ENCODE results near the gene ZNF70.

ZNF70 gene

GRCh38 chr22:23779083-23779482 is 28.2 kb upstream of the ZNF70 start:
- no peak for DNase-seq (ENCODE audit: low spot score)

GRCh38 chr22:23778577-23778900 is 27.6 kb upstream of the ZNF70 start:
- DNase-seq (ENCODE audit: low spot score), result no peak

DNA sequence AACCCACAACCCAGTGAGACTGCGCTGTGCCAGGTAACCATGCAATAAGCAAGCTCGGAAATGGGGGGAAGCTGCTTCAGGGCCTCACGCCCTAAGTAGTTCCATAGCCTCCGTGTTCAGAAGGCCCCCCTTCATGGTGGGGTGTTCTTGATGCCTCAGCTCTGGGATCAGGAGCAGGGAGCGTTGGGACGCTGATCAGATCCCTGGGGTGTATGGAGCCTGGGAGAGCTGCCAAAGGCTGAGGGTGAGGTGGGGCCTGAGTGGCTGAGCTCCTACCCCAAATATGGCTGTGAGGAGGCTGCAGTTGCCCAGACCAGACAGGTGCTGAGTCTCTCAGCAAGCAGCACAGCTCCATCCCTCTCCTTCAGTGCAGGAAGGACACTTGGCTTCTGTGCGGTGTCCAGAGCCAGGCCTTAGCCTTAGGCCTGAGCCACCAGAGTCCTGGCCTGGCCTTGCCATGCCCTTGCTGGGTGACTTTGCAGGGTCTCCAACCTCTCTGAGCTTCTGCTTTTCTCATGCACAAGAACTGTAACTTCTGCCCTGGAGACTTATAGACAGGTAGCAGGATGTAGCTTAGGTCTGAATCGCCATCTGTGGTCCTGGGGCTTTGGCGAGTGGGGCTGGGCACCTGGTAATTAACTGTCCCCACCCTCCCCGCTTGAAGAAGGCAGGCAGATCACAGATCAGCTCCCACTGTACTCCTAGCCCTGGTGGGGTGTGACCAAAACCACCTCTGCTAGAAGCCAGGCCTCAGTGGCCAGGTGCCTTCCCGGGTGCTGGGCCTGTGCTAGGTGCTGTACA is 27.1 kb upstream of the ZNF70 start:
- DNase-seq (ENCODE audit: low spot score), result no peak

DNA sequence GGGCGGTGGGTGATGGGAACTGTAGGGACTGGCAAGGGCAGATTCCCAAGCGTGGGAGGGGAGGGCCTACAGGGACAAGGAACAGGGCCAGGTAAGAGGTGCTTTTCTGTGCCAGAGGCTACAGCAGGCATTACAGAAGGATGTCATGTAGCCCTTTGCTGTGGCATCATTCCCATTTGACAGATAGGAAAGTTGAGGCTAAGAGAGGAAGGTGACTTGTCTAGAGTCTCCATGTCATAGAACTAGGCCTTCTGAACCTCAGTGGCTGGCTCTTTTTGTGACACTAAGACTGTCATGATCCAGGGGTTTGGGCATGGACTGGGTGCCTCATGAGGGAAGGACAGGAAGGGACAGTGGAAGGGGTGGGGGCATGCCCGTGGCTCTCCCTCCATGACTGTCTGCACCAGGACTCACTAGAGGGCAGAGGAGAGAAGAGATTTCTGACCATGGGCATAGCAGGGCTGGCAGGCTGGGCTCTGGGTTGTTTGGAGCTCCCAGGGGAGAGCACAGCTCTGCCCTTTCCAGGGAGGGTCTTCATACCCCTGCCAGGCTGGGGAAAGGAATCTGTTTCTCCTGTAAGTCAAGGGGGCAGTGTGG is 25.0 kb upstream of the ZNF70 start:
- DNase-seq (ENCODE audit: low spot score), result no peak

- no peak for DNase-seq (ENCODE audit: low spot score)
These were observed 24.1 kb upstream of the ZNF70 start for GRCh38 chr22:23774922-23775436.

DNA sequence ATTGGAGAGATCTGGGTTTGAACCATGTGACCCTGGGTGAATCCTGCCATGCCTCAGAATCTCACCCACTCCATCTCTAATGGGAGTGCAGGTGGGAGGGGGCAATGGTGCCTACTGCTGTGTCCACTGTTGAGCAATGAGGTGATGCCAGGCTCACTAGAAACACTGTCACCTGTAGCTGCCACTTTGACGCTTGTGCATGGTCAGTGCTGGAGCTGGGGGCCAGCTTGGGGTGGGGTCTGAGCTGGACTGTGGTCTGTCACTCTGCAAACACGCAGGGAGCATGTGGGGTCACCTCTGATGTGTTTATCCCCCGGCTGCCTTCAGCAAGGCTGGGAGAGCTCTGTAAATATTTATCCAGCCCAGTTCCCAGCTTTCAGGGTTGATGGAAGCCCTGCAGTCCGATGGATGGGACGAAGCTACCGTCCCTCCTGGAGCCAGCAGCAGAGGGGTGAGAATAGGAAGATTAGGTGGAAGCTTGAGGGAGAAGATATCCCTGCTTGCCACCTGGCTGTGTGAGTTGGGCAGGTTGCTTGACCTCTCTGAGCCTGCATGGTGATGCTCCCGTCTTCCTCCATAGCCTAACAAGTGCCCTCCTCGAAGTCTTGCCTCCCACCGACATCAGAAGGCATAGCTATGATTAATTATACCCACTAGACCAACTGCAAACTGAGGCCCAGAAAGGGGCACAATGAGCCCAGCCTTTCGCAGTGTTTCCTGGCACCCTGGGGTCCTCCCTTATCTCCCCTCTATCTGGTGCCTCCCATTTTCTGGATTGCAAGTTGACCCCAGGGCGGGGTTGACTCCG is 23.4 kb upstream of the ZNF70 start:
- no peak for DNase-seq (ENCODE audit: low spot score)

DNA sequence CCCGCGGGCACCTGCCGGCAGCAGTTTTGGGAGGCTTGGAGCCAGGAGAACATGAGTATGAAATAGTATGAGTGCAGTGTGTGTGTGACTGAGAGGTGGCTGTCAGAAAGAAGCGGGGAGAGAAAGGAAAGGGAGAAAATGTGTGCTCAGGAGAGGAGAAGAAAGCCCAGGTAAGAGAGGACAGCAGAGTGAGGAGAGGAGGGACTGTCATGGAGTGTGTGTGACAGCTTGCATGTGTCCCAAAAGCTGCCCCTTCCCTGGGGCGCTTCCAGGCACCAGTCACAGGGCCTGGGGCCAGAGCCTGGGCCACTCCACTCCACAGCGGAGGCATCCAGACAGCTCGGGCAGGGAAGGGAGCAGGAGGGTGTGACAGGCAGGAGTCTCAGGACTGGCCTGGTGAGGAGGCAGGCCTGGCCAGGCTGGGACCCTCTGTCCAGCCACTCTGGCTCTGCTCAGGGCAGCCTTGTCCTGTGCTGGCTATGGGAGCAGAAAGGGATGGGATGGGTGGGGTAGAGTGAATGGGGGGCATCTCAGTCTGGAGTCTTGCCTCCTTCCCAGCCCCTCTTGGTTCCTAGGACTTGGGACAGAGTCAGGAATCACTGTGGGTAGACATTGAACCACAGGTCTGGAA is 22.7 kb upstream of the ZNF70 start:
- DNase-seq (ENCODE audit: low spot score), result peak; percentile 42

- DNase-seq (ENCODE audit: low spot score), result no peak
These were observed 21.9 kb upstream of the ZNF70 start, which contains the start of gene MMP11 for GRCh38 chr22:23772649-23773473. TSS of gene MMP11 (plus strand) at chr22:23772849. CDS start at chr22:23772871, 22 bp downstream.

DNA sequence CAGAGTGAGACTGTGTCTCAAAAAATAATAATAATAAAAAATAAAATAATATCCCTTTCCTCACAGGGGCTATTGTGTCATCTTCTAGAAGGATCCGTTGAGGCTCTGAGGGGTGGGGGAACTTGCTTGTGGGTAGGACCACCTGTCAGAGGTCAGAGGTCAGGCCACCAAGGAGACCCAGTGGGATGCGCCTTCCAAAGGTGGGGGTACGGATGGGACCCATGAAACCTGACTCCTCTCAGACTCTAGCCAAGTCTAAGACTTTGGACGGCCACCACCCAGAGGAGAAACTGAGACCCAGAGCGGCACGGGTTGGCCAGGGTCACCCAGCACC is 21.4 kb upstream of the ZNF70 start:
- DNase-seq (ENCODE audit: low spot score), result no peak

DNA sequence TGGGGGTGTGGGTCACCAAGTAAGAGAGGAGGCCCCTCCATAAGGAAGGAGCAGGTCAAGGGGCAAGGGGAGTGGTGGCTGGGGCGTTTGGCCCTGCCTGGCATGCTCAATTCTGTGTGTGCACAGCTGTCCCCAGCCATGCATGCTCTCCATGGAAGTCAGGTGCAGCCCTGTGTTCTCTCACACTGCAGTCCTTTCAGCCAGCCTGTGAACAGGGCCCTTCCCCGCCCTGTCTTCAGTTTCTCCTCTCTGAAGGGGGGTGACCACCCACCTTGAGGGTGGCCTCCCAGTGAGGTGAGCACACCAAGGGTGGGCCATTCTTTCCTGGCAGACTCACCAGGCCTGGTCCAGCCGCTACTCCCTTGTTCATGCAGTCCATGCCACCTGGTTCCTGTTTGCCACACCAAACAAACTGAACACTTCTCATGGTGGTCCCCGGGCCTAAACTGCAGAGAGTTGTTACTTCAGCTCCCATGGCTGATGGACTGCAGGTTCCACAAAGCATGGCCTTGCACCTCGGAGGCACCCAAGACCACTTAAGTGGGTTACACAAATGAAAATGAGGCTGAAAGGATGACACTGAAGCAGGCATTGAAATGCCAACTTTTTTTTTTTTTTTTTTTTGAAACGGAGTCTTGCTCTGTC is 18.5 kb upstream of the ZNF70 start:
- DNase-seq (ENCODE audit: low spot score), result no peak

GRCh38 chr22:23767673-23768548 is 17.0 kb upstream of the ZNF70 start, which contains the start of gene CHCHD10:
TSS of gene CHCHD10 (minus strand) at chr22:23767972. CDS start at chr22:23767874, 98 bp downstream.
- DNase-seq (ENCODE audit: low spot score), result peak; percentile 78

- no peak for DNase-seq (ENCODE audit: low spot score)
These were observed 16.4 kb upstream of the ZNF70 start for GRCh38 chr22:23767303-23767672.

DNA sequence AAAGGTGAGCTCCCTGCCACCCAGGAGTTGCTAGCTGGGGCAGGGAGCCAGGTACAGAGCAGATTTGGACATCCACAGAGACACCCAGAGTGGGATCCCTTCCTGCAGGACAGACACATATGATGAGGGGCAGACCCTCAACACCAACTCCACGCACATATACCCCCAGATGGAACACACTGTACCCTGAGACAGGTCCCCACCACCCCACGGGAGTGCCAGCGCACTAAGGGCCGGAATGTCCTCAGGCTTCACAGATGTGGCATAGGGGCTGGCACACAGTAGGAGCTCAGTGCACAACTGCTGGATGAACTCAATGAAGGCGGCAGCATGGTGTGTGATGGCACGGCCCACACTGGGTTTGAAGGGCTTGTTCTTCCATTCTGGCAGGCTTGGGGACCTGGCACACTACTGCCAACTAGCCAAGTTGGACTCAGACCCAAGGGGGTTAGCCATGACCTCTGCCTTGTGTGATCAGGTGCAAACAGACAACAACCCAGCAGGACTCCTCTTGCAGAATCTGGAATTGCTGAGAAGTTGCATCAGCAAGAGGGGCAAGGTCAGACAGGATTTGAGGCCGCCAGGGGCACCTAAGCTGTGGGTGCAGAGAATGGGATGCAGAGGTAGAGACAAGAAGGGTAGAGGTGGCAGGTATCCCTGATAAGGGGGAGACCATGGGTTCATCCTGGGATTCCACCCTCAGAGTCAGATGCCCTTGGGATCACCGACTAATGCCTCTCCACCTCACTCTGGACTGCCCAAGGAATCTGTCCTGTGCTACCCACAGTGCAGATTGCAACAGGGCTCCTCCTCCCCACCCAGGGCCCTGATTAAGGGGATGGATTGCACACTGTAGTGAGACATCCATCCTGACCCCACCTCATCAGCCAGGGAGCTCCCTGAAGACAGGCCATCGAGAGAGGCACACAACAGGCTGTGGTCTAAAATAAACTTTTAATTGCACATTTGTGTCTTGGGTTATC is 14.3 kb upstream of the ZNF70 start:
- DNase-seq (ENCODE audit: low spot score), result no peak

GRCh38 chr22:23763954-23764353 is 13.0 kb upstream of the ZNF70 start:
- DNase-seq (ENCODE audit: low spot score), result no peak

GRCh38 chr22:23763579-23763945 is 12.7 kb upstream of the ZNF70 start:
- no peak for DNase-seq (ENCODE audit: low spot score)

GRCh38 chr22:23762842-23763578 is 12.1 kb upstream of the ZNF70 start, which contains the start of gene C22orf15:
TSS of gene C22orf15 (plus strand) at chr22:23762990. CDS start at chr22:23763307, 317 bp downstream.
- no peak for DNase-seq (ENCODE audit: low spot score)

- DNase-seq (ENCODE audit: low spot score), result no peak
These were observed 9.1 kb upstream of the ZNF70 start for GRCh38 chr22:23760056-23760455.

DNA sequence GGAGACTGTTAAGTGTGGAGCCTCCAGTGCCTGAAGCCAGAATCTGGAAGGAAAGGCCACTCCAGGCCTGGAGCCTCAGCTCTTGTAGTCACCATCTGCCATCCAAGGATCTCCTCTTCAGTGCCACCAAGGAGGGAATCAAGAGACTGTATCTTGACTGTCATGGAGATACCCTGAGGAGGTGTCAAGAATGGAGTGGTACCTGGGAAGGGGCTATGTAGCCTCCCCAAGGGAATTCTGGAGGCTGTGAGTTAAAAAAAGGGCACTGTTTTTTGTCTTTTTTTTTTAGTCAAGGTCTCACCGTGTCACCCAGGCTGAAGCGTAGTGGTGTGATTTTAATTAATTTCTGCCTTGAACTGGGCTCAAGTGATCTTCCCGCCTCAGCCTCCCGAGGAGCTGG is 8.7 kb upstream of the ZNF70 start:
- no peak for DNase-seq (ENCODE audit: low spot score)

Measured in cerebellar cortex (tissue), 1 donor.